ENCODE measurements around the gene FARSB. TPM values are rescaled to one million over a fixed set of nuclear protein-coding genes. Genes with fewer than 3 reads are reported as not detected.

FARSB gene
- total RNA-seq, 1 experiment from 2014 or later, result 59.4 TPM

DNA sequence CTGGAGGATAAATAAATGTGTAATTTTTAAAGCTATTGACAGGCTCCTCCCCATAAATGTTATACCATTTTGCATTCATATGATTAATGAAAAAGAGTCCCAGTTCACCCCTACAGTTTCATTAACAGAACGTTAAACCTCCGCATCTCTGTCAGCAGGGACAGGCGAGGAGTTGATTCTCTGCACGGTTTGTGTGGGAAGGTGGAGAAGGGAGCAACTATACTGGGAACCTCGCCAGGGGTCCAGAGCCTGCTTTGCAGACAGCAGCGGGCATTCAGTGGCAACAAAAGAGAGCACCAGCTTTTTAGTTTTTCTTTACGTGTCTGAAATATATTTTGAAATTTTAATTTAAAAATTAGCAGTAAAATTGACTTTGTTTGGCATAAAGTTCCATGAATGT, 101.4 kb downstream of the FARSB start:
- no peak for DNase-seq (ENCODE audit: low read depth)

DNA sequence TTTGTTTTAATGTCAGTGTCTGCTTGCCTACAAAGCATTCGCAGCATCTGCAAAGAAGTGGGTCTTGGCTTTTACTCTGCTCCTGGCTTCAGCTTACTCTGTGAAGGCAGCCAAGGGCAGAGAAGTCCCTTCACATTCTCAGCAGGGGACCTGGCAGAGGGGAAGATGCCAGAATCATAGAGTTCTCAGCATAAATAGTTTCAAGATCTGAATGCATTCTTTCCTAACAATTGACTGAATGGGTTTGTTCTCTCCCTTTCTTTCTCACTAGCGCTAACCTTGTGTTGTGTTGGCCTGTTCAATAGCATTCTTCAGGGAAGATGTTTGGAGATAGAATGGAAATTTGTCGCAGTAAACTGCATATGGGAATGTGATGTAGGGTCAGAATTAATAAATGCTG, 106.9 kb downstream of the FARSB start:
- DNase-seq (ENCODE audit: low read depth), result no peak

DNA sequence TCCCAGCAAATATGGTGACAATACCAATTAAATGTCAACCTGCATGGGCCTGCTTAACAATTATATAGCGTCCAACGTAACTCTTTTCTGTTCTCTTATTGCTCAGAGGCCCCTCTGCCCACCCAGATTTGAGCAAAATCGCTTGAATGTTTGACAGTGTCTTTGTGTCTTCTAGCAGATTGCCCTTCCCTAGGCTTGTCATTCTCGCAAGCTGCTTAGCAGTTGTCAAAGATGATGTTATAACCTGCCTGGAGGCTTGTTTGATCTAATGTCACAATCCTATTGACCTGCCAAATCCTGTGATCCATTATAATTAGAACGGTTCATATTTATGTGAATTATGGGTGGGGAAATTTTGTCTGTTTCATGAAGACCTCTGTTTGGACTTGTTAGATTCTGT, 108.8 kb downstream of the FARSB start:
- DNase-seq (ENCODE audit: low read depth), result no peak

DNA sequence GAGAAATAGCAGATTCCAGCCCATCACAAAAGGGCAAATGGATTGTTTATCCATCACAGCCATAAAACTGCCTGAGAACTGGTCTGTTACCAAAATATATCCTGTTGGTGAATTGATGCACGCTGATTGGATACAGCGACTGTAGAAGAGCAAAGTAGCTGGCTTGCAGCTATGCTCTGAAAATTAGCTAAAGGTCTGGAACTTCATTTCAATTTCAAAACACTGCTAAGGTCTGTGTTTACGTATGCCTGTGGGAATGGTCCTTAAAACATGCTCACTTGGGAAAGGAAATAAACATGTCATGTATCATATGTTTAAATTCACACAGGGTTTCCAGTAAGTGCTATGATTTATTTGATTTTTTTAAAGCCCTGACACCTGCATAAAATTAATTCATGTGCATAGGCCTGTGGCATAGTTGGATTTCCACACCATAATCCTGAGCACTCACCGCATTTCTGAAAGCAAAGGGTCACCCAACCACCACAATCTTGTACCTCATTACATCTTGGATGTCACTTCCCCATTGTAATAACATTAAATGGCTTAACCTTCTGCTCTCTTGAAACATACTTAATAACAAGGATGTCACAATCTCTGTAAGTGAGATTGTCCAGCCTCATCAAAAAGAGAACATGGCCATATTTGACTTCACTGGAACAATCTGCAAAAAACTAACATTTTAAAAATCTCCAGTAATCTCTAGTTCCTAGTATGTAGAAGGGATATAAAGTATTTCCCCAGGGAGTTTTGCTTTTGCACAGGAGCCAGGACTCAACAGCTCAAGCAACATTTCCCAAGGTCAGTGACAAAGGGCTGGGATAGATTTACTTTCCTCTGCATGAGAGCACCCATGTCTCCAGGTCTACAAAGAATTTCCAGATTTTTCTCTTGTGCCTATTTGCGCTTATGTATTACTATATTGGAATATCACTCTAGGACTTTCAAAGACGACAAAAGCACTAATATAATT, 109.8 kb downstream of the FARSB start:
- no peak for DNase-seq (ENCODE audit: low read depth)

DNA sequence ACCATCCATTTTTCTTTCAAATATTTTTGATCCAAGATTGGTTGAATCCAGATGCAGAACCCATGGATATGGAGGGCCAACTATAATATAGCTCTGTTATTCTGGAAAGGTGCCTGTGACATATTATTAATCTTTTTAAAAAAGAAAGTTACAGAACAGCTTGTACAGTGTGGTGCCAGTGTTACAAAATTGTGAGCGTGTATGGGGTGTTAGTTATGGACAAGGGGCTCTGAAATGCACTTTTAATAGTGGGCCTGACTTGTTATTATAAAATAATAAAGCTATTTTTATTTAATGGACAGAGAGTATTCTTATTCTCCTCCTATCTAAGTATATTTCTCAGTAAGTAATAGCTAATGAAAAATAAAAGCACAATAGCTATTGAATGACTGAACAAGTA, 111.2 kb downstream of the FARSB start:
- no peak for DNase-seq (ENCODE audit: low read depth)

DNA sequence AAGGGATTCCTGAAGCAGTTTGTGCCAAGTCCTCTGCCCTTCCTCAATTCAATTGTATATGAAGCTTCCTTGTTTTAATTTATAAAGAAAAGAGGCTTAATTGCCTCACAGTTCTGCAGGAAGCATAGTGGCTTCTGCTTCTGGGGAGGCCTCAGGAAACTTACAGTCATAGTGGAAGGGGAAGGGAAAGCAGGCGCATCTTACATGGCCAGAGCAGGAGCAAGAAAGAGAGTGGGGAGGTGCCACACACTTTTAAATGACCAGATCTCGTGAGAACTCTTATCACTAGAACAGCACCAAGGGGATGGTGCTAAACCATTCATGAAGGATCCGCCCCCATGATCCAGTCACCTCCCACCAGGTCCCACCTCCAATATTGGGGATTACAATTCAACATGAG, 117.4 kb downstream of the FARSB start:
- DNase-seq (ENCODE audit: low read depth), result no peak

DNA sequence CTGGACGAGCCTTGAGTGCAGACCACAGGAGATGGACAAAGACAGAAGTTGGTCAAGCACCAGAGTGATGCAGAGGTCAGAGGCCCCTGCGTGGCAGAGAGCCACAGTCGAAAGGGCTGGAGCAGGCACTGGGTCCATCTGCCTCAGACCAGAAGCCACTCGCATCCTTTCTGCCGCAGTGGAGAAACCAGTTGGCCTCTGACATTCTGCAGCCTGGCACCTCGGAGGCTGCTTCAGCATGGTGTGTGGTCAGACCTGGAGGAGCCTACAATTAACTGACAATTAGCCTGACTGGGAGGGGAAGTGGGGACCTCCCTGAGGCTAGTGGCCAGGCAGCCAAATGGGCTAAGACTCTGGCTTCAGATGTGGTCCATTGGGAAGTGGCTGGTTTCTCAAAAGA, 120.4 kb downstream of the FARSB start:
- DNase-seq (ENCODE audit: low read depth), result no peak

DNA sequence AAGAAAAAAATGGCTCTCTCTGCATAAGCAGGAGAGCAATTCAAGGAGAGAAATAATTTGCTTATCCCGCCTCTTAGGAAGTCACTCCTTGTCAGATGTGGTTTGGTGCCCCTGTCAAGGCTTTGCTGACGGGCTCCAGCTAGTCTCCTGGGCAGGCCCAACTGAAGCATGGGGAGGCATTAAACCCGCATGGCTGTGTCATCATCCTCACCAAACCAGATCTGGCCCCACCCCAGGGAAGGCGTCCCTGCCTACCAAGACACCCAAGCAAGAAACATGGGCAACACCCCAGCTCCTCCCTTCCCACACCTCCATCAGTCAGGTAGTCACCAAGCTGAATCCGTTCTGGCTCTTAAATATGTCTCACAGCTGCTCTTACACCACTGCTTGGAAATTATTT, 123.6 kb downstream of the FARSB start:
- no peak for DNase-seq (ENCODE audit: low read depth)

DNA sequence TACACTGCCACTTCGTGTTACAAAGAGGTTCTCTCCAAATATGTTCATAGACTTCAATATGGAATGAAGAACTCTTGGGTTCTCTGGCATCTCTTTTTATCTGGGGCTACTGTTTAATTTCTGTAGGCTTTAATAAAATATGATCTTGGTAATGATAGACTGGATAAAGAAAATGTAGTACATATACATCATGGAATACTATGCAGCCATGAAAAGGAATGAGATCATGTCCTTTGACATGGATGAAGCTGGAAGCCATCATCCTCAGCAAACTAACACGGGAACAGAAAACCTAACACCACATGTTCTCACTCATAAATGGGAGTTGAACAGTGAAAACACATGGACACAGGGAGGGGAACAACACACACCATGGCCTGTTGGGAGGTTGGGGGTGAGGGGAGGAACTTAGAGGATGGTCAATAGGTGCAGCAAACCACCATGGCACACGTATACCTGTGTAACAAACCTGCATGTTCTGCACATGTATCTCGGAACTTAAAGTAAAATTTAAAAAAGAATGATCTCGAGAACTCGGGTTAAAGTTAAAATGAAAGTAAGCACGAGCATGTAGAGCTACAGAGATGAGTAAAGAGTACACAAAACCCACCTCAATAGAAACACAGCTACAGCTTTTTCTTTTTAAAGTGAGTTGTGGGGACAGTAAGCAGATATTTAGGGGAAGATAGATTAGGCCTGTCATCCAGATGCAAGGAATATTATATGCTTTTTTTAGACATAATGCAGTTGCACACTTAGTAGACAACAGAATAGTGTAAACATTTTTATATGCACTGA, 129.2 kb downstream of the FARSB start:
- no peak for DNase-seq (ENCODE audit: low read depth)

DNA sequence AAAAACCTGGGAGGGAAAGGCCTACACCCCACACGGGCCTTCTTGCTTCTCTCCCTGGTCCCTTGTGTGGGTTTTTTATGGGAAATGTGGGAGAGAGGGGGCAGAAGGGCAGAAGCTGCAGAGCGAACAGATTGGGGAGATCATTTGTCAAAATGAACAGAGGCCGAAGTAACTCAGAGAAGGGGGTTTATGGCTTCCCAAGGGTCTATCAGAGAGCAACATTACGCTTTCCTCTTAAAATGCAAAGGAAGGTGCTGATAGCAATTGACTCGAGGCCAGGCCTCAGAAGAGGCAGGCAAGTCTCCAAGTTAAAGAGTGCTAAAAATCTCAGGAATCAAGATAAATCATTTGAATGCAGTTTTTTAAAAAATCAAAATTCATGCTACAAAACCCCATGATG, 130.1 kb downstream of the FARSB start:
- no peak for DNase-seq (ENCODE audit: low read depth)

DNA sequence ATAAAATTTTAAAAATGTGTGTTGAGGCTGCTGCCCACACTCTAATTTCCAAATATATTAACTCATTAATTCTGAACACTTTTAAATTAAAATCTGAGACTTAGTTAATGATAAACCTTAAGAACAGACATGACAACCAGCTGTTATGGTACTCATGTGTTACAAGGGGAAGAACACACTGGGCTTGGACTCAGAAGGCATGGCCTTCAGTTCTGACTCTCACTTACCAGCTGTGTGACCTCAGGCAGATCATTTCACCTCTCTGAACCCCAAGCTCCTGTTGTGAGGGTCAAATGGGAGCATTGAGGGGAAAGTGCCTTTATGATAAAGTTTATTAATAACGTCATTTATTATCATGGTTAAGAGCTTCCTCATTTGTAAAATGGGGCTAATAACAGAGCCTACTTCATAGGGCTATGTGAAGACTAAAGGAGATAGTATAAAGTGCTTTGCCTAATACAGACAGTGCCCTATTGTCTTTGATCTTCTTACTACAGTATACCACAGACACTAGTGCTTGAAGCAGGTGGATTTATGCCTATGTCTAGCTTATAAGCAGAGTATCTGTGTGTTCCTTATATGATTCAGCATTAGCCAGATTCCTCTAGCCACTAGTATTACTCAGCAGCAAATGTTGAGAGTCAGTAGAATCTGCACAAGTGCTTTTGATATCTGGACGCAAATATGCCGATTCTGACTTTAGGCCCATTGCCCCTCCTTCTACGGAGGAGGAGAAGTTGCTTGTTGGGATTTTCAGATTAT, 131.9 kb downstream of the FARSB start:
- DNase-seq (ENCODE audit: low read depth), result no peak

DNA sequence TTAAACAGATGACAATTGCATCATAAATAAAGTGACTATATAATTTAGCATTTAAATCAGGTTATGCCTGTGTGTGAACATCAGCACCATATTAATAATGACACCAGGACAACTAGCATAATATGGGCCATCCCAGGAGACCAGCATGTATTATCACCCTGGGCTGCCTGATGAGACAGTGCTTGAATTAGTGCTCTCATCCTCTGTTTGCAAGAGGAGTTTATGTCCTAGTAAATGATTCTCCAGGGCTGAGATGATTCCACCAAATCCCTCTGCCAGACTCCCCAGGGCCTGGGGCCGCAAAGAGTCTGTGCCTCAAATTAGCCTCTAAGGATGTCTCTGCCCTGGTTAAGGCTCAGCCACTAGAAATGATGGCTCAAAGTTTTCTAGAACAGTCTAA, 133.8 kb downstream of the FARSB start:
- no peak for DNase-seq (ENCODE audit: low read depth)

DNA sequence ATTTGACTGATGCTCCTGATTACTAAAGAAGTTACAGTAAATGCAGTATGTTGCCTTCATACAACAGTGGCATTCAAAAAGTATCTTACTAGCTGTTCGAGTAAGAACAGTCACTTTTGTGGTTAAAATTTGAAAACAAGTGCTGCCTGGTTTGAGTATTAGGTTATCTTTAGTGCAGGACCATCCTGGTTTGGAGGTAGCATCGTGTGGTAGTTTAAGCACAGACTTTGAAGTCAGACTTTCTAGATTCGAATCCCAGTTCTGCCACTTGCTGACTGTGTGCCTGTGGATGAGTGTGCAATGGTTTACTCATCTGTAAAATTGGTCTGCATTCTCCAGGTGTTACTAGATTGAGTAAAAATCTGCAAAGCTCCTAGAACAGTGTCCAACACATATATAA, 134.8 kb downstream of the FARSB start:
- no peak for DNase-seq (ENCODE audit: low read depth)

Other genes starting within 250 kb of the FARSB start
- 0.10 TPM in 1 of 2 replicates, not detected in the other for gene SGPP2, start 231.5 kb downstream of the FARSB start, total RNA-seq (2014; rRNA removed; shearing (Covaris generic))
- 0.24 and 0.29 TPM in 2 replicates for gene MOGAT1, start 15.6 kb upstream of the FARSB start, total RNA-seq (2014; rRNA removed; shearing (Covaris generic))
- gene ACSL3, start 204.9 kb upstream of the FARSB start, total RNA-seq (2014; rRNA removed; shearing (Covaris generic)), result 168 and 183 TPM in 2 replicates